HG03280 (cell line): ENCODE measurements around the gene ANKRD10.
"Not testable (repeated sequence)": the region's sequence is repeated elsewhere in the genome, so short reads cannot be mapped to it uniquely, and the experiment has no call there.

Source experiments
- ATAC-seq: cut with Tn5 transposase; IDR thresholded peaks from one replicate; pipeline ENCODE4 v1.9.1; 2021; ENCODE audit warnings: mild to moderate bottlenecking, moderate library complexity; ENCODE audit not compliant: unreplicated experiment

ANKRD10 gene

GRCh38 chr13:110915057-110915873 is at the start of gene ANKRD10:
Gene ANKRD10, minus strand, starts transcription at chr13:110915069. Its CDS starts 135 bp downstream, at chr13:110914934.
- ATAC-seq, result peak; percentile 69

GRCh38 chr13:110964229-110965037 is 49.6 kb upstream of the ANKRD10 start:
- ATAC-seq, result no peak

DNA sequence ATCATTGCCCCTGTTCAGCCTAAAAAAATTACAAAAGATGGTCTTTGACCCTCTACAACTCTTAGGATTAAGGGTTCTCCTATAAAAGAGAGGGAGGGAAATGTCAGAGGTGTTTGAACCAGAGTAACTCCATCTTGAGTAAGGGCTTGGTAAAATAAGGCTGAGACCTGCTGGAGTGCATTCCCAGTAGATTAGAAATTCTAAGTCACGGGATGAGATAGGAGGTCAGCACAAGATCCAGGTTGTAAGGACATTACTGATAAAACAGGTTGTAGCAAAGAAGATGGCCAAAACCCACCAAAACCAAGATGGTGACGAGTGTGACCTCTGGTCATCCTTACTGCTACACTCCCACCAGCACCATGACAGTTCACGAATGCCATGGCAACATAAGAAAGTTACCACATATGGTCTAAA is 48.7 kb upstream of the ANKRD10 start:
- ATAC-seq, result no peak

DNA sequence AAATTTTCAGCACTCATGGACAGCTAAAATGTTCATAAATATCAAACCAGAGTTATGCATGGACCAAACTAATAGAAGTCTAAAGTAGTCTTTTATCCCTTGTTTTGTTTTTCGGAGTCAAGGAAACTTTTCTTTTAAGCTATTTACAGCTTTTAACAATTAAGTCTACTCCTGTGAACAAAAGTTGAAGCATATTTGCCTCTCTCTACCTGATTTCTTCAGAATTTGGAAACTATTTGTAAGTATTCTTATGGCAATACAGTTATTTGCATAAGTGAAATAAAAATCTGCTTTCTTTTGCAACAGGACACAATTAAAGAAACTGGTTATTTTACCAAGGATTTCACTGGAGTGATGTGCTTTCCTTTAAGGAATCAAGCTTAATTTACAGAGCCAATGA is 47.1 kb upstream of the ANKRD10 start:
- ATAC-seq, result no peak

- ATAC-seq, result no peak
Measured at GRCh38 chr13:110960204-110960603, 45.3 kb upstream of the ANKRD10 start.

GRCh38 chr13:110957931-110958330 is 43.1 kb upstream of the ANKRD10 start:
- ATAC-seq, result no peak

DNA sequence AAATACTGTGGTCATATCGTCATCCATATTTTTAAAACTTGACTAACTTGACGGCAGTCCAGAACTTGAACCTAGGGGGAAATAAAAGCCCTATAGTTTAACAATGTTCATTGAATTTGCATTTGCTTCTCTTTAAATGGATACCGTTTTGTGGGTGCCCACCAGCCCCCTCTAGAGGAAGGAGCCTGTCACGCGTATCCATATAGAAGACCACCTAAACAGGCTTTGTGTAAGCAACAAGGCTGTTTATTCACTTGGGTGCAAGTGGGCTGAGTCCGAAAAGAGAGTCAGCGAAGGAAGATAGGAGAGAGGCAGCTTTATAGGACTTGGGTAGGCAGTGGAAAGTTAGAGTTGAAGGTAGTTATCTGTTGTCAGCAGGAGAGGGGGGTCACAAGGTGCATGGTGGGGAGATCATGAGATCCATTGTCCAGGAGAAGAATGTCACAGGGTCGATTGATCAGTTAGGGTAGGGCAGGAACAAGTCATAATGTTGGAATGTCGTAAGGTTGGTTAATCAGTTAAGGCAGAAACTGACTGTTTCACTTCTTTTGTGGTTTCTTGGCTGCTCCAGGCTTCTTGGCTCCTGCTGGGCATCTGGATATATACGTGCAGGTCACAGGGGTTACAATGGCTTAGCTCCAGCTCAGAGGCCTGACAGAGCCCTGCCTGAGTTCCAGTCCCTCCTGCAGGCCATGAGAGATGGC is 42.5 kb upstream of the ANKRD10 start:
- no peak for ATAC-seq

GRCh38 chr13:110956216-110956615 is 41.3 kb upstream of the ANKRD10 start:
- ATAC-seq, result not testable (repeated sequence)

GRCh38 chr13:110955608-110956007 is 40.7 kb upstream of the ANKRD10 start:
- ATAC-seq, result not testable (repeated sequence)

DNA sequence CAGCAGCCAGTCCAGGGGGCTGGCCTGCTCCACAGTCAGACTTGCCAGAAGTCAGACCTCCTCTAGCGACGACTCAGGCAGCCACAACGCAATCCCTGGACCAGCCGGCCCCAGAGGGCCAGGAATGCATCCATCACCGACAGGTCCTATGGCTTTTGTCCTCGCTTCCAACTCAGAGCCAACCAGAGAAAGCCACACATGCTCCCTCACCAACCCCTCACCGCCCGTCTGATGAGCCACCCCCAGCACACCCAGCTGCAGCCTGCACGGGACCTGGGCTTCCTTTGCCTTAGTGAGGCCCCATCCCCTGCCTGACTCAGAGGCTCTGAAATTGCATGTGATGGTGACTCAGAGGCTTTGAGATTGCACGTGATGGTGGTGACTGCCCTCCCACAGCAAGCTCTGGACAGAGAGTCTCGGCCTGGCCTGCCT is 40.2 kb upstream of the ANKRD10 start:
- not testable (repeated sequence) for ATAC-seq

GRCh38 chr13:110954533-110954920 is 39.7 kb upstream of the ANKRD10 start:
- ATAC-seq, result not testable (repeated sequence)

DNA sequence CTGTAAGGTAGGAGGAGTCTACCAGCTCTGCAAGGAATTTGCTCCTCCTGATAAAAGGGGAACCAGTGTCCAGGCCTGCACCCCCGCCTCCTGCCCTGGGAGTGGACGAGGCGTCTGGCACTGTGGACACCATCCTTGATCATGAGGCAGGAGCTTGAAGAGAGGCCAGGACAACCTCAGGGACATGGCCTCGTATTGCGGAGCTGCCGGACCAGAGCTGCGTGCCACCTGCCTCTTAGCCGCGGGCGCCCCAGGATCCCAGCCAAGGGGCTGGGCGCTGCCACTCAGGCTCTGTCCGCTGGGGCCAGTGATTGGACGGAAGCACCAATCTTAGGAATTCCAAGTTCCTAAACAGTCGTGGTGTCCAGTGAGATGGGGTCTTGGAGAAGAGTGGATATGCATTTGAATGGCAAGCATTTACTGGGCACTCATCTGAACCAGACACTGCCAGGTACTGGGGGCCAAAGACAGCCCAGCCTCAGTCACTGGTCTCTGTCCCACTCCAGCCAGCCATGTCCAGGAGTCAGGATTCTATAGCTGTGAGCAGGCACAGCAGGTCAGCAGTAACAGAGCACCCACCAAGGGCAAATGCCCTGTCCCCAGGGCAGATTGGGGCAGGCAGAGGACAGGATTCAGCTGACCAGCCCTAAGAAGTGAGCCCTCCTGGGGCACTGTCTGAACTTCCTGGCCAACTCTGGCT is 39.1 kb upstream of the ANKRD10 start:
- ATAC-seq, result no peak

DNA sequence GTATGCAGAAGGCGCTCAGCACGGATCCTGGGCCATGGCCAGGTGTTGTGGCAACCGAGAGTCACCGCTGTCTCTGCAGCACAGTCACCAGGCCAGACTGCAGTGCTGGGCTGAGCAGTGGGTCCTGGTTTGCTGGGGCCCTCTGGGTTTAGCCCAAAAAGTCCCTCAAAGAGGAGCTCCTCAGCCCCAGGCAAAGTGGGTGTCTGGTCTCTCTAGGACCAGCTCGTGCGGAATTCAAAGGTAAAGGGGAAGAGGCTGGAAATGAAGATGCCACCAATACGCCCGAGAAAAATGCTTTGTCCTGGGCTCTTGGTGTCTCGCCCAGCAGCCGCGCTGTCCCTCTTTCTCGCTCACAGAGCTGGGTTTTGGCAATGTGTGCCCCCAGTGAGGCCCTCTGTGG is 38.5 kb upstream of the ANKRD10 start:
- no peak for ATAC-seq

DNA sequence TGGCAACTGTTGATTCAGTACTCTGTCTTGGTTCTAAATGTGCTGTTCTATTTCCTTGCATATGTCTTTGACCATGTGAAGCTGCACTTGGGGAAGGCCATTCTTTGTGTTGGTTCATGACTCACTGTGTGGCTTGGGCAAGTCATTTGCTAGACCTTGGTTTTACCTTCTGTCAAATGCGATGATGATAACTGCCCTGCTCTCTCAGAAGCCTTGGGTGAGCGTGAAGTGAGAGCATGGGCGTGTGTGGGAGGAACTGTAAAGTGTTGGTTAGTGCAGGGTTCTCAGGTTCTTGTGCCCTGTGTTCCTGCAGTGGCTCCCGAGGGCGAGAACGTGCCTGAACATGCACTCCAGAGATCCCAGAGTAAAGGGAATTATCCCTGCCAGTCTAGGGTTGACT is 37.3 kb upstream of the ANKRD10 start:
- ATAC-seq, result peak; percentile 58

DNA sequence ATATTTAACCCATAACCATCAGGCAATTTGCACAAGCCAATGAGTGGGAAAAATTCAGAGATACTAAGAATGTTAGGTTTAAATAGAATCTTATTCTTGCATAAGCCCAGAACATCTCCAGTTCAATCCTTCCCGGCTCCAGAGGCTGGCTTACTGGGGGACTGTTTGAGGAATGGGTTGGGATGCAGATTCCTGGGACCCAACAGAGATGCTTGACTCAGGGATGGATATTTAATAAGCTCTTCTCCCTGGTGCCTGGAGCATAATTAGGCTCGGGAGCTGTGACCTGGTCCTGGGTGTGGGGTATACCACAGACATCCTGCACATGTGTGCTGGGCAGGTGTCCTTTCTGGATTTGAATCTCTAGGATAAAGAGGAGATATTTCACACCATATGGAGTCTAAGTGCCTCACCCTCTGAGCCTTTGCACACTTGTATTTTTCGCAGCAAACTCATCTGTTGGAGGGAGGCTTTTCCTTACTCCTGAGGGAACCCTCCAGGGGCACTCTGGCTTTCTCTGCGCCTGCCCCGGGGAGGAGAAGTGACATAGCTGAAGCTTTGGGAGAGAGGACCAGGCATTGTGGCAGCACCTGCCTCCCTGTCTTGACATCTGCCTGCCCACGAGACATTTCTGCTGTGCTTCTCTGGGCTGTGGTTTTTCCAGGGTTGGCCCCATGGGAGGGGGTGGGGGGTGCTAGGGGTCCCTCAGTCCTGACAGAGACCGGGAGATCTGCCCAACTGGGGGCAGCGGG is 36.1 kb upstream of the ANKRD10 start:
- no peak for ATAC-seq

DNA sequence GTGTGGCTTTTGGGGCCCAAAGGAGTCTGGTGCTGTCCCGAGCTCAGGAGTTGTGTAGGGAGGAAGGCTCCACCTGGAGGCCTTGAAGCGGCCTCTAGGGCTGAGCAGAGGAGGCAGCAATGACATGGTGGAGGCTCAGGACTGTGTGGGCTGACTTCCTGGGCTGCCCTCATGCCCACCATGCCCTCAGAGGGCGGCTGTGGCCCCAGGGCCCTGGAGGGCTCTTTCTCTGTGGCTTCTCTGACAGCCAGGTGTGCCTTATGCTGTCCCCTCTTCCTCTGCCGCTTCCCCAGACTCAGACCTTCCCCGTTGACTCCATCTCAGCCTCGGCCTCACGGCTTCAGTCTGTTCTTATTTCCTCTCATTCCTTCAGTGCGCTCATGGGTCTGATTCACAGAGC is 35.5 kb upstream of the ANKRD10 start:
- ATAC-seq, result no peak

DNA sequence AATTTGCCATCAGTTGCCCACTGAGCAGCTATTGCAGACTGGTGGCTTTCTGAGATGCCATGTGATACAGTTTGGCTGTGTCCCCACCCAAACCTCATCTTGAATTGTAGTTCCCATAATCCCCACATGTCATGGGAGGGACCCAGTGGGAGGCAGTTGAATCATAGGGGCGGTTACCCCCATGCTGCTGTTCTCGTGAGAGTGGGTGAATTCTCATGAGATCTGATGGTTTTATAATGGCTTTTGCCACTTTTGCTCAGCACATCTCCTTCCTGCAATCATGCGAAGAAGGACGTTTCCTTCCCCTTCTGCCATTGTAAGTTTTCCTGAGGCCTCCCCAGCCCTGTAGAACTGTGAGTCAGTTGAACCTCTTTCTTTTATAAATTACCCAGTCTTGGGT is 34.8 kb upstream of the ANKRD10 start:
- ATAC-seq, result no peak

GRCh38 chr13:110949116-110949515 is 34.2 kb upstream of the ANKRD10 start:
- no peak for ATAC-seq

DNA sequence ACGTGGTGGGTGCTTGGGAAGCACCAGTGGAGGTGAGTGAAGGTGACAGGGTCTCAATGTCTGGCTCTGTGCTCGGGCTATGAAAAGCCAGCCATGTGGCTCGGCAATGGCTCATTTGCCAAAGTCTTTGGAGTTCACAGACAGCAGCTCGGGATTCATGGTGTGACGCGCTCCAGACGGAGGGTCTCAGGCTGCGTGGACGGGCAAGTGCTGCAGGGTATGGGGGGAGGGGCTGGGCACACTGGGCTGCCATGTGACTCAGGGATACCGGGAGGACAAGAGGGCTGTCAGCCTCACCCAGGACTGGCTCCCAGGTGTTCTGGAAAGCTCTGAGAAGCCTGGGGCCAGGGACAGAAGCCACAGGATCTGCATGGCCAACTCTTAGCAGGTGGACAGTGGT is 32.5 kb upstream of the ANKRD10 start:
- not testable (repeated sequence) for ATAC-seq
